Fibroblast of lung (primary cell): ENCODE measurements around the gene ZG16. TPM values are rescaled to one million over a fixed set of nuclear protein-coding genes. Genes with fewer than 3 reads are reported as not detected.
"Not testable (repeated sequence)": the region's sequence is repeated elsewhere in the genome, so short reads cannot be mapped to it uniquely, and the experiment has no call there.

Experiments
- DNase-seq, 2 donors: peaks; one replicate each; pipeline versions ENCODE4 v3.0.0 to v3.0.0-alpha.2; 2010; ENCODE audit warnings: low read depth in 2 of 2
- H2AFZ ChIP-seq: 2 replicates; pipeline ENCODE4 v1.5.1; 2012; ENCODE audit warnings: low read length, control low read depth, inconsistent platforms
- H3K27ac ChIP-seq: 2 replicates; pipeline ENCODE4 v1.5.1; 2011; ENCODE audit warnings: low read length, control low read depth; ENCODE audit not compliant: insufficient read depth
- H3K27me3 ChIP-seq: 2 replicates; pipeline ENCODE4 v1.5.1; 2011; ENCODE audit warnings: mild to moderate bottlenecking, low read length; ENCODE audit not compliant: control insufficient read depth, insufficient read depth
- H3K36me3 ChIP-seq: 2 replicates; pipeline ENCODE4 v1.5.1; 2011; ENCODE audit warnings: low read length; ENCODE audit not compliant: control insufficient read depth, insufficient read depth
- H3K4me1 ChIP-seq: 2 replicates; pipeline ENCODE4 v1.5.1; 2011; ENCODE audit warnings: low read length; ENCODE audit not compliant: control insufficient read depth, insufficient read depth; ENCODE audit errors: extremely low read depth
- H3K4me2 ChIP-seq: 2 replicates; pipeline ENCODE4 v1.5.1; 2011; ENCODE audit warnings: low read length, control low read depth; ENCODE audit not compliant: insufficient read depth; ENCODE audit errors: extremely low read depth
- H3K4me3 ChIP-seq, 4 experiments: fragments of 200-600 bp in 1 of 4; sonication (generic) in 1 of 4; replicated peaks in 1 of 4; 2 replicates each; pipeline ENCODE4 v1.5.1; 2011 to 2016; ENCODE audit warnings: low read length in 4 of 4, low read depth in 3 of 4, mild to moderate bottlenecking in 3 of 4, control low read depth in 2 of 4, inconsistent platforms in 1 of 4, mixed read lengths in 1 of 4; ENCODE audit not compliant: insufficient read depth in 1 of 4; ENCODE audit errors: control extremely low read depth in 1 of 4
- H3K79me2 ChIP-seq: 2 replicates; pipeline ENCODE4 v1.5.1; 2012; ENCODE audit warnings: mild to moderate bottlenecking, low read length, inconsistent platforms; ENCODE audit not compliant: control insufficient read depth, insufficient read depth
- H3K9ac ChIP-seq: 2 replicates; pipeline ENCODE4 v1.5.1; 2011; ENCODE audit warnings: mild to moderate bottlenecking, low read length, control low read depth; ENCODE audit not compliant: insufficient read depth
- H3K9me3 ChIP-seq: 2 replicates; pipeline ENCODE4 v1.5.1; 2012; ENCODE audit warnings: low read depth, low read length; ENCODE audit not compliant: control insufficient read depth, insufficient read depth
- H4K20me1 ChIP-seq: 2 replicates; pipeline ENCODE4 v1.5.1; 2011; ENCODE audit warnings: low read length; ENCODE audit not compliant: control insufficient read depth, insufficient read depth; ENCODE audit errors: extremely low read depth
- CTCF ChIP-seq, 2 donors: IDR thresholded peaks in 1 of 2; conservative IDR thresholded peaks in 1 of 2; 1 replicate in 1 of 2; 2 replicates in 1 of 2; pipeline ENCODE4 v1.5.1; 2011 to 2012; ENCODE audit warnings: low read length in 2 of 2, control low read depth in 1 of 2, inconsistent platforms in 1 of 2, low read depth in 1 of 2, mild to moderate bottlenecking in 1 of 2
- EZH2 ChIP-seq: IDR thresholded peaks from 2 replicates; pipeline ENCODE4 v1.5.1; 2012; ENCODE audit warnings: low read length, control low read depth, mild to moderate bottlenecking; ENCODE audit errors: missing control alignments
- polyA plus RNA-seq, 2 donors: library from polyadenylated mRNA; depleted of rRNA in 1 of 2; stranded (reverse) in 1 of 2; unstranded in 1 of 2; fragments of >200 nt; gene quantifications; 2 replicates each; pipeline ENCODE4 v1.2.1, GENCODE V29; 2011 to 2012; ENCODE audit warnings: missing spikeins in 1 of 2
- total RNA-seq: library from RNA; depleted of rRNA; stranded (reverse); fragments of >200 nt; gene quantifications from 2 replicates; pipeline ENCODE4 v1.2.1, GENCODE V29; 2014

Gene ZG16
- total and polyA plus RNA-seq, 2 donors (not counting 1 experiment from before 2014, with no cell fraction given), result not detected

DNA sequence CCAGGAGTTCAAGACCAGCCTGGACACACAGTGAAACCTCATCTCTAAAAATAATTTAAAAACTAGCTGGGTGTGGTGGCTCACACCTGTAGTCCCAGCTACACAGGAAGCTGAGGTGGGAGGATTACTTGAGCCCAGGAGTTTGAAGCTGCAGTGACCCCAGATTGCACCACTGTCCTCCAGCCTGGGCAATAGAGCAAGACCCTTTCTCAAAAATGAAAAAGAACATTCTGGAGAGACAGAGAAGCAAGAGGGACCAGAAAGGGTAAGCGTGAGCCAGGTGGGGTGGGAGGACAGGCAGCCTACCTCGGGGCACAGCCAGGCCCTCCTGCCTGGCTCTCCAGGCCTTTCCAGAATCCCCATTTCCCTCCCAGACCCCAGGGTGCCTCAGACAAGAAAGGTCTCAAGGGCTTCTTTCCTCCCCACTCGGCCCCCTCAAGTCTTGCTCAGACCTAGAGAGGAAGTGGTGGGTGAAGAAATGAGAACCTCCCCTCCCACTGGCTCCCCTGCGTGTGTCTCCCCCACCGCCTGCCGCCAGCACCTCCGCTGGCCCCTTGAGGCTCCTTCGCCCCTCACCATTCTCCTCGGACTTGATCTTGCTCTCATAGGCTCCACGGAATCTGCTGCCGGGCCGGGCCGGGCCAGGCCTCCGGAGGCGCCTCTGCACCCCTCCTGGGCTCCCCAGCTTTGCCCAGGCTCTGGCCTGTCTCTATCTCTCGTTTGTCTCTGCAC, 32.8 kb upstream of the ZG16 start:
- Histone ChIP-seq H4K20me1 (no peaks in the 10 kb centered on the region), H3K79me2 (no peaks in the 10 kb centered on the region), H3K27ac (no peak overlapping the region), H3K9ac (peak overlapping the region; percentile 2), H3K36me3 (no peaks in the 10 kb centered on the region), H3K27me3 (no peaks in the 10 kb centered on the region), H2AFZ (no peak overlapping the region), H3K4me1 (no peaks in the 10 kb centered on the region), H3K9me3 (no peaks in the 10 kb centered on the region), H3K4me3 (no peak overlapping the region), H3K4me2 (no peak overlapping the region)
- TF ChIP-seq CTCF (conservative IDR thresholded peaks at IDR 0.05 in 1 of 2, IDR thresholded peaks at IDR 0.05 in 1 of 2; ENCODE audit: low read depth in 1 of 2, low read length in 2 of 2) (no peak), EZH2 (no peak)
- DNase-seq, result no peak

GRCh38 chr16:29745853-29746345, 32.2 kb upstream of the ZG16 start, which contains the start of gene C16orf54:
Gene C16orf54 (minus strand): TSS chr16:29745990. CDS start chr16:29744951, 1,039 bp downstream.
- H3K27ac ChIP-seq, result no peak within 1 kb of the TSS
- no peak within 1 kb of the TSS for H2AFZ ChIP-seq
- H4K20me1 ChIP-seq, result no peaks in the 10 kb centered on the region
- H3K9me3 ChIP-seq, result no peaks in the 10 kb centered on the region
- no peaks in the 10 kb centered on the region for H3K36me3 ChIP-seq
- H3K4me2 ChIP-seq, result no peak within 1 kb of the TSS
- H3K4me1 ChIP-seq, result no peaks in the 10 kb centered on the region
- H3K4me3 ChIP-seq, result no peak within 1 kb of the TSS
- H3K9ac ChIP-seq, result peak within 1 kb of the TSS; percentile 2
- no peaks in the 10 kb centered on the region for H3K79me2 ChIP-seq
- no peaks in the 10 kb centered on the region for H3K27me3 ChIP-seq
- DNase-seq, result no peak
- TF ChIP-seq EZH2 (no peak), CTCF (conservative IDR thresholded peaks at IDR 0.05 in 1 of 2, IDR thresholded peaks at IDR 0.05 in 1 of 2; ENCODE audit: low read depth in 1 of 2, low read length in 2 of 2) (no peak)

DNA sequence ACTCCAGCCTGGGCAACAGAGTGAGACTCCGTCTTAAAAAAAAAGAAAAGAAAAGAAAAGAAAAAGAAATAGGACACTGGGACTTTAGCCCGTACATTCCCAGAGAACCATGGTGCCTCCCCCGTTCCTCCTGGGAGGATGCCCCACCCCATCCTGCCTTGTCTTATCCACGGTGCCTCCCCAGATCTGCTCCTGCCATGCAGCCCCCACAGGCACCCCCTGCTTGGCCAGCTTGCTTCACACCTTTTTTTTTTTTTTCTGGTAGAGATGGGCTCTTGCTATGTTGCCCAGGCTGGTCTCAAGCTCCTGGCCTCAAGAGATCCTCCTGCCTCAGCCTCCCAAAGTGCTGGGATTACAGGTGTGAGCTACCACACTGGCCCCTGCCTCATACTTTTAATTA, 31.5 kb upstream of the ZG16 start:
- not testable (repeated sequence) for H3K27ac ChIP-seq, H3K9me3 ChIP-seq, H2AFZ ChIP-seq, H3K36me3 ChIP-seq, DNase-seq, H4K20me1 ChIP-seq, H3K9ac ChIP-seq, H3K4me2 ChIP-seq, H3K27me3 ChIP-seq, H3K4me3 ChIP-seq, H3K79me2 ChIP-seq, H3K4me1 ChIP-seq
